Left ventricle myocardium superior (tissue), 1 donor: ENCODE data around the gene GPR15. TPM values are rescaled to one million over a fixed set of nuclear protein-coding genes. Genes with fewer than 3 reads are reported as not detected.

Source experiments
- ATAC-seq: fragments of 200-7000 bp; cut with Tn5 transposase; one replicate; pipeline ENCODE4 v1.9.1; 2020; ENCODE audit warnings: mild to moderate bottlenecking, moderate library complexity
- DNase-seq: peaks from one replicate; pipeline ENCODE4 v3.0.0-alpha.2; 2020
- intact Hi-C: fragments of 100-400 bp; cut with micrococcal nuclease; formaldehyde crosslinking; loops from one replicate; pipeline ENCODE4 v1.11.0; 2022
- long read RNA-seq: library from polyadenylated mRNA; unstranded; transcript quantifications from one replicate; pipeline ENCODE4 v2.0.0, GENCODE V29; 2021
- total RNA-seq: library from RNA; stranded (reverse); fragmentation: NEBNext Ultra II Directional; extraction: Animal tissue kit (Norgen Biotek cat#: 25700); gene quantifications from one replicate; pipeline ENCODE4 v1.2.1, GENCODE V29; 2021
- donor health status: DM: no; HTN: yes; CAD: no; lungs with severe emphysema.

GPR15 gene
- total RNA-seq = not detected
- long read RNA-seq = 0 reads

GRCh38 chr3:98531622-98532274 is at the start of gene GPR15:
GPR15 (plus strand) TSS chr3:98531978; CDS start chr3:98532034, 56 bp downstream.
- no peak for ATAC-seq
- intact Hi-C loops = no loop called here

GRCh38 chr3:98482717-98483482 is 48.9 kb upstream of the GPR15 start:
- ATAC-seq = no peak
- intact Hi-C loops = no loop called here
- no peak for DNase-seq

More at GRCh38 chr3:98531622-98532274, at the start of gene GPR15:
- no peak for DNase-seq

GRCh38 chr3:98483626-98484025 is 48.2 kb upstream of the GPR15 start:
- intact Hi-C loops = no loop called here
- DNase-seq (no peak), ATAC-seq (no peak)

- intact Hi-C loops = no loop called here
- ATAC-seq = no peak
- DNase-seq = no peak
Measured at GRCh38 chr3:98497381-98497780, 34.4 kb upstream of the GPR15 start, which contains the start of gene OR5K2. OR5K2 (plus strand) TSS chr3:98497681; CDS start chr3:98497681, 0 bp downstream.

- DNase-seq (no peak), ATAC-seq (no peak)
- intact Hi-C loops = no loop called here
Measured at GRCh38 chr3:98500019-98500418, 31.8 kb upstream of the GPR15 start.

GRCh38 chr3:98501270-98501669 is 30.5 kb upstream of the GPR15 start:
- no peak for DNase-seq
- intact Hi-C loops = no loop called here
- no peak for ATAC-seq

- intact Hi-C loops = no loop called here
- ATAC-seq (no peak), DNase-seq (no peak)
Measured at GRCh38 chr3:98501863-98502576, 29.8 kb upstream of the GPR15 start.

- DNase-seq = no peak
- ATAC-seq = no peak
- intact Hi-C loops = no loop called here
Measured at GRCh38 chr3:98504539-98504938, 27.2 kb upstream of the GPR15 start.

GRCh38 chr3:98508582-98508981 is 23.2 kb upstream of the GPR15 start:
- no peak for ATAC-seq
- intact Hi-C loops = no loop called here
- no peak for DNase-seq

GRCh38 chr3:98512576-98512975 is 19.2 kb upstream of the GPR15 start:
- ATAC-seq (no peak), DNase-seq (no peak)
- intact Hi-C loops = no loop called here

- ATAC-seq = no peak
- no peak for DNase-seq
- intact Hi-C loops = no loop called here
Measured at GRCh38 chr3:98513091-98513511, 18.7 kb upstream of the GPR15 start.

- intact Hi-C loops = no loop called here
- DNase-seq = no peak
- ATAC-seq = no peak
Measured at GRCh38 chr3:98513736-98514135, 18.0 kb upstream of the GPR15 start.

GRCh38 chr3:98514948-98515347 is 16.8 kb upstream of the GPR15 start:
- no peak for DNase-seq
- intact Hi-C loops = no loop called here
- no peak for ATAC-seq

- ATAC-seq = no peak
- no peak for DNase-seq
- intact Hi-C loops = no loop called here
Measured at GRCh38 chr3:98518816-98519215, 13.0 kb upstream of the GPR15 start.

- DNase-seq (no peak), ATAC-seq (no peak)
- intact Hi-C loops = no loop called here
Measured at GRCh38 chr3:98519351-98519750, 12.4 kb upstream of the GPR15 start.

GRCh38 chr3:98521897-98522543 is 9.8 kb upstream of the GPR15 start:
- DNase-seq = no peak
- peak; percentile 58 for ATAC-seq
- intact Hi-C loops = no loop called here

- ATAC-seq = peak; percentile 99
- DNase-seq = peak; percentile 99
- intact Hi-C loops = no loop called here
Measured at GRCh38 chr3:98522544-98523281, 9.1 kb upstream of the GPR15 start, which contains the start of gene CLDND1. CLDND1 (minus strand) TSS chr3:98522902; CDS start chr3:98521424, 1,478 bp downstream.

GRCh38 chr3:98525494-98525893 is 6.3 kb upstream of the GPR15 start:
- no peak for ATAC-seq
- DNase-seq = no peak
- intact Hi-C loops = no loop called here
